HepG2 (cell line): ENCODE results near the gene NEURL2. TPM values are rescaled to one million over a fixed set of nuclear protein-coding genes. Genes with fewer than 3 reads are reported as not detected.

Source experiments
- FIP1L1 ChIP-seq: fragments of 200-400 bp; formaldehyde crosslinking; IDR thresholded peaks from 2 replicates; pipeline ENCODE4 v1.6.1; 2018; ENCODE audit warnings: low read depth, mild to moderate bottlenecking, low read length, moderate library complexity, borderline replicate concordance; ENCODE audit not compliant: insufficient read depth
- FOXO4 ChIP-seq: sonication (generic); formaldehyde crosslinking; conservative IDR thresholded peaks from 2 replicates; pipeline ENCODE4 v1.8.1; 2023; ENCODE audit warnings: missing genetic modification reagents
- HHEX ChIP-seq: IDR thresholded peaks from 2 replicates; pipeline ENCODE4 v1.6.1; 2016; ENCODE audit warnings: control low read depth
- HMGXB4 ChIP-seq, 2 experiments: sonication (generic) in 1 of 2; formaldehyde crosslinking in 1 of 2; IDR thresholded peaks; 2 replicates each; pipeline versions ENCODE4 v1.4.0 to v1.6.1; 2018 to 2020; ENCODE audit warnings: missing genetic modification reagents in 2 of 2, borderline replicate concordance in 1 of 2, low read depth in 1 of 2, mild to moderate bottlenecking in 1 of 2, missing biosample characterization in 1 of 2
- KMT2A ChIP-seq: sonication (generic); formaldehyde crosslinking; IDR thresholded peaks from 2 replicates; pipeline ENCODE4 v1.4.0; 2020; ENCODE audit warnings: missing genetic modification reagents
- MXD4 ChIP-seq: IDR thresholded peaks from 2 replicates; pipeline ENCODE4 v1.6.1; 2016; ENCODE audit warnings: mild to moderate bottlenecking, missing biosample characterization, missing genetic modification reagents
- ZBTB25 ChIP-seq: IDR thresholded peaks from 2 replicates; pipeline ENCODE4 v1.6.1; 2018; ENCODE audit warnings: missing genetic modification reagents
- ZBTB37 ChIP-seq: sonication (generic); formaldehyde crosslinking; IDR thresholded peaks from 2 replicates; pipeline ENCODE4 v1.4.0; 2020; ENCODE audit warnings: mild to moderate bottlenecking, missing genetic modification reagents
- ZGPAT ChIP-seq: IDR thresholded peaks from 2 replicates; pipeline ENCODE4 v1.6.1; 2016; ENCODE audit warnings: mild to moderate bottlenecking
- ZNF142 ChIP-seq: sonication (generic); formaldehyde crosslinking; IDR thresholded peaks from 2 replicates; pipeline ENCODE4 v1.4.0; 2020; ENCODE audit warnings: missing genetic modification reagents
- ZNF234 ChIP-seq: sonication (generic); formaldehyde crosslinking; conservative IDR thresholded peaks from 2 replicates; pipeline ENCODE4 v1.5.1; 2020; ENCODE audit warnings: mild to moderate bottlenecking, missing genetic modification reagents
- ZNF414 ChIP-seq: sonication (generic); formaldehyde crosslinking; IDR thresholded peaks from 2 replicates; pipeline ENCODE4 v1.5.0; 2020; ENCODE audit warnings: missing genetic modification reagents
- polyA plus RNA-seq, 8 experiments: library from polyadenylated mRNA; depleted of rRNA in 3 of 8; stranded (reverse) in 7 of 8; unstranded in 1 of 8; fragments of >200 nt; fragmentation: Illumina TruSeq in 4 of 8; extraction: Trizol in 4 of 8; gene quantifications; 2 replicates each; pipeline versions ENCODE4 v1.2.1 to v1.2.3, GENCODE V29; 2011 to 2016; ENCODE audit warnings: low read depth in 4 of 8, missing spikeins in 1 of 8, mixed read lengths in 1 of 8; ENCODE audit not compliant: insufficient read depth in 1 of 8
- total RNA-seq, 5 experiments: library from RNA; depleted of rRNA; stranded (reverse); fragments of >200 nt; fragmentation: Illumina TruSeq; extraction: Trizol; gene quantifications; 2 replicates each; pipeline ENCODE4 v1.2.3, GENCODE V29; 2016; ENCODE audit warnings: low read depth in 1 of 5

Gene NEURL2
- total and polyA plus RNA-seq, 2 of the 13 experiments (the other 11 are each of a cell fraction or from before 2014, with no cell fraction given): 7.2 to 9.7 TPM

- TF ChIP-seq ZNF414 (CRISPR knock-in tag) (peak; percentile 90), FIP1L1 (no peak), HMGXB4 (CRISPR knock-in tag; IDR thresholded peaks at IDR 0.05; ENCODE audit: borderline replicate concordance in 1 of 2, low read depth in 1 of 2) (peak; percentile 68 to 77), ZNF142 (CRISPR knock-in tag) (0 out of 2 replicates have a peak, but pooled peaks have one; percentile 18), ZBTB37 (0 out of 2 replicates have a peak, but pooled peaks have one; percentile 63), ZNF234 (CRISPR knock-in tag) (0 out of 2 replicates have a peak, but pooled peaks have one; percentile 57), MXD4 (CRISPR knock-in tag) (peak; percentile 45; the same call in 1 of the 2 replicates), ZGPAT (CRISPR knock-in tag) (peak; percentile 97), KMT2A (CRISPR knock-in tag) (no peak; the same call in 1 of the 2 replicates), HHEX (CRISPR knock-in tag) (0 out of 2 replicates have a peak, but pooled peaks have one; percentile 11), ZBTB25 (CRISPR knock-in tag) (peak; percentile 77; the same call in 1 of the 2 replicates), FOXO4 (CRISPR knock-in tag) (no peak)
These were observed 36.3 kb upstream of the NEURL2 start (continued) for GRCh38 chr20:45927071-45927878.
